Nephron (organoid): Measurements from ENCODE around the gene TBX2.

Experiments
- H3K27ac Mint-ChIP-seq, 3 experiments: 2 replicates each; pipeline ENCODE4 v1.8.0; 2020; ENCODE audit warnings: mixed read lengths in 3 of 3, mild to moderate bottlenecking in 2 of 3, moderate library complexity in 1 of 3
- H3K27me3 Mint-ChIP-seq: 2 replicates; pipeline ENCODE4 v1.8.0; 2021; ENCODE audit warnings: low read depth, mild to moderate bottlenecking, moderate library complexity, mixed read lengths
- H3K36me3 Mint-ChIP-seq: 2 replicates; pipeline ENCODE4 v1.8.0; 2020; ENCODE audit warnings: low read depth, mixed read lengths
- H3K4me1 Mint-ChIP-seq: 2 replicates; pipeline ENCODE4 v1.8.0; 2020; ENCODE audit warnings: mixed read lengths
- H3K4me3 Mint-ChIP-seq, 3 experiments: 2 replicates each; pipeline ENCODE4 v1.8.0; 2020; ENCODE audit warnings: mild to moderate bottlenecking in 3 of 3, mixed read lengths in 3 of 3, moderate library complexity in 2 of 3
- H3K9me3 Mint-ChIP-seq: 2 replicates; pipeline ENCODE4 v1.8.0; 2020; ENCODE audit warnings: mixed read lengths
- TF ChIP-seq, protein P1 (sequence below), 3 experiments: fragments of 200-600 bp; sonication (generic); IDR thresholded peaks; one replicate each; pipeline ENCODE4 v1.5.0; 2021; ENCODE audit warnings: antibody characterized with exemption in 3 of 3; ENCODE audit not compliant: unreplicated experiment in 3 of 3

The TBX2 gene

DNA sequence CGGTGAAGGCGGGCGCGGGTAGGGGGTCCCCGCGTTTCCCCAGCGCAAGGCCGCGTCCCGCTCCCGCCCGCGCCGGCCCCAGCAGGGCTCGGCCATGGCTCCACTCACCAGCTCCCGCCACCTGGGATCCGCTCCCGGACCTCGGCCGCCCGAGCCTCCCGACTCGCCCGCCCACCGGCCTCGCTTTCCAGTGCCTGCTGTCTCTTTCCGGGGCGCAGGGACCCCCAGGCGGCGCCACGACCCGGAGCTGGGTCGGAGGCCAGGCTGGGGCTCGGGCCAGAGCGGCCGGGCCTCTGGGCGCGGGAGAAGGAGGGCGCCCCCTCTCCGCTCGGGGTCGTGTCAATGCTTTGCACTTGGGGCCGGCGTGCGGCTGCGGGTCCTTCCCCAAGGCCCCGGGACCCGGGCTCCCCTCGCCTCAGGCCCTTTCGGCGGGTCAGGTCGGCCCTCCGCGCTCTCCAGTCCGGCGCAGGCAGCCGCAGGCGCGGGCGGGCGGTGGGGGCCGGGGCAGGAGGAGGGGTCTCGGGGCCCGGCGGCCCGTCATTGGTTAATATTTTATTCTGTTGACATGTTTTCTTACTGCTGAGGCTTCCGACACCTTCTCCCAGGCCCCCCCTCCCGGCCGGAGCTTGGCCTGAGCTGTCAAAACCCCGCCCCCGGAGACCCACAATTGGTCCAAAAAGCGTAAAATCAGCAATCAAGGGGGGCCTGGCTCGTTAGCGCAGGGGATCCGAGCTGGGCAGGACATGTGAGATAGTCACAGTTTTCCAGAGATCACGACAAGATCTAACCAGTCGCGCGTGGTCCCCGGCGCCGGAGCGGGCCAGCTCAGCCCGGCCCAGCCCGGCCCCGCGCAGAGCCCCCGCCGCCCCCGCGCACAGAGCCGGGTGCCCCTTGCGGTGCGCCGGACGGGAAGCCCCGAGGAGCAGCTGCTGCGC is at the start of gene TBX2:
Gene TBX2, plus strand, starts transcription at position 713 of the 935 bp plus-strand sequence. CDS start 334 bp downstream, outside the sequence.
- Mint-ChIP-seq H3K4me3 (peak within 1 kb of the TSS; percentile 92 to 99 (median 99)), H3K4me1 (peaks cover 45% of the 10 kb centered on the region), H3K27me3 (peaks cover 71% of the 10 kb centered on the region), H3K9me3 (no peaks in the 10 kb centered on the region), H3K27ac (peak within 1 kb of the TSS; percentile 98 to 99 (median 99)), H3K36me3 (peaks cover 30% of the 10 kb centered on the region)
- TF ChIP-seq, protein P1, sequence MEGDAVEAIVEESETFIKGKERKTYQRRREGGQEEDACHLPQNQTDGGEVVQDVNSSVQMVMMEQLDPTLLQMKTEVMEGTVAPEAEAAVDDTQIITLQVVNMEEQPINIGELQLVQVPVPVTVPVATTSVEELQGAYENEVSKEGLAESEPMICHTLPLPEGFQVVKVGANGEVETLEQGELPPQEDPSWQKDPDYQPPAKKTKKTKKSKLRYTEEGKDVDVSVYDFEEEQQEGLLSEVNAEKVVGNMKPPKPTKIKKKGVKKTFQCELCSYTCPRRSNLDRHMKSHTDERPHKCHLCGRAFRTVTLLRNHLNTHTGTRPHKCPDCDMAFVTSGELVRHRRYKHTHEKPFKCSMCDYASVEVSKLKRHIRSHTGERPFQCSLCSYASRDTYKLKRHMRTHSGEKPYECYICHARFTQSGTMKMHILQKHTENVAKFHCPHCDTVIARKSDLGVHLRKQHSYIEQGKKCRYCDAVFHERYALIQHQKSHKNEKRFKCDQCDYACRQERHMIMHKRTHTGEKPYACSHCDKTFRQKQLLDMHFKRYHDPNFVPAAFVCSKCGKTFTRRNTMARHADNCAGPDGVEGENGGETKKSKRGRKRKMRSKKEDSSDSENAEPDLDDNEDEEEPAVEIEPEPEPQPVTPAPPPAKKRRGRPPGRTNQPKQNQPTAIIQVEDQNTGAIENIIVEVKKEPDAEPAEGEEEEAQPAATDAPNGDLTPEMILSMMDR (IDR thresholded peaks at IDR 0.05; ENCODE audit: unreplicated experiment in 3 of 3), result no peak

DNA sequence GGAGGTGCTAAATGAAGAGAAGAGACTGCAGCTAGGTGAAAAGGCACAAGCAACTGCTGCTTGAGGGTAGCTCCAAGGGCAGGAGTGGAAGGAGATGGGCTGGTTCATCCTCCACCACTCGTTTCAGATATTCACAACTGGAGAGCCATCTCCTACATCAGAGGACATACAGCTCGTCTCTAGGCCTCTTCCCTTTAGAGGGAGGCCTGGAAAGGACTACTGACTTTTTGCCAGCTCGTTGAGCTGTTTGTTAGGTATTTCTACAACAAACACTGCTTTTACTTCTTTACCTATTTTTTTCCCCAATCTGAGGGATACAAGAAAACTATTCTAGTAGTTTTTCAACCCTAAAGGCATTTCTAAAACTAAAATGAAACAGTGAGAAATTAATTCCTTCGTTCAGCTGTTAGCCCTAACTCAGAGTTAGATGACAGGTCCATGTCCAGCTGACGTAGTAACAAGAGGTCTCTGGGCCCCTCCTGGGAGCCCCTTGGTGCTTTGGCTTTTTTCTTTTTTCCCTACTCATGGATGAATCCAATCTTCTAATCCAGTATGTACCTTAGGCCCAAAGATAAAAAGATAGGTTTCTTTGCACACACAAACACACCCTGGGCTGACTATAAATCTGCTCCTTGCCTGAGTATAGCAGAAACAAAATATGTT is 47.8 kb upstream of the TBX2 start:
- Mint-ChIP-seq H3K4me3 (peak overlapping the region in 1 of 3 experiments; percentile 45), H3K36me3 (no peaks in the 10 kb centered on the region), H3K4me1 (peaks cover 69% of the 10 kb centered on the region), H3K27me3 (peaks cover 4% of the 10 kb centered on the region), H3K9me3 (peaks cover 3% of the 10 kb centered on the region), H3K27ac (peak overlapping the region; percentile 89 to 97 (median 96))
- TF ChIP-seq, protein P1 (IDR thresholded peaks at IDR 0.05; ENCODE audit: unreplicated experiment in 3 of 3), result no peak

DNA sequence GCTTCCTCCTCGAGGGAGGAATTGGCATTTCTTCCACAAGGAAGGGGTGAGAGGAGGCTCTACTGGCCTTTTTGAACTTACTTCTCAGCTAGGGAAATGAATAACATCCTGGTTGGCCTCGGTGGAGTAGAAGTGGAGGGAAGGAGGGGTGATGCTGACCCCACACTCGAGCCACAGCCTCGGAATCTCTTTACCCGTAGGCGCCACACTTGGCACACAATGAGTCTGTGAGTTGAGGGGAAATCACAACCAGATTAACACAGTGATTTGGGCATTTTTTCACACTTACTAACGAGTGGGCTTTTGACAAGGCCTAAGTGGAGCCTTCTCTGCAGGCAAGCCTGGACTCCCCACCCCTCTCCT is 47.3 kb upstream of the TBX2 start:
- H3K36me3 Mint-ChIP-seq, result no peaks in the 10 kb centered on the region
- peaks cover 3% of the 10 kb centered on the region for H3K9me3 Mint-ChIP-seq
- peaks cover 4% of the 10 kb centered on the region for H3K27me3 Mint-ChIP-seq
- peak overlapping the region; percentile 89 to 97 (median 96) for H3K27ac Mint-ChIP-seq
- H3K4me1 Mint-ChIP-seq, result peaks cover 67% of the 10 kb centered on the region
- TF ChIP-seq, protein P1 (IDR thresholded peaks at IDR 0.05; ENCODE audit: unreplicated experiment in 3 of 3), result no peak
- H3K4me3 Mint-ChIP-seq, result no peak overlapping the region

DNA sequence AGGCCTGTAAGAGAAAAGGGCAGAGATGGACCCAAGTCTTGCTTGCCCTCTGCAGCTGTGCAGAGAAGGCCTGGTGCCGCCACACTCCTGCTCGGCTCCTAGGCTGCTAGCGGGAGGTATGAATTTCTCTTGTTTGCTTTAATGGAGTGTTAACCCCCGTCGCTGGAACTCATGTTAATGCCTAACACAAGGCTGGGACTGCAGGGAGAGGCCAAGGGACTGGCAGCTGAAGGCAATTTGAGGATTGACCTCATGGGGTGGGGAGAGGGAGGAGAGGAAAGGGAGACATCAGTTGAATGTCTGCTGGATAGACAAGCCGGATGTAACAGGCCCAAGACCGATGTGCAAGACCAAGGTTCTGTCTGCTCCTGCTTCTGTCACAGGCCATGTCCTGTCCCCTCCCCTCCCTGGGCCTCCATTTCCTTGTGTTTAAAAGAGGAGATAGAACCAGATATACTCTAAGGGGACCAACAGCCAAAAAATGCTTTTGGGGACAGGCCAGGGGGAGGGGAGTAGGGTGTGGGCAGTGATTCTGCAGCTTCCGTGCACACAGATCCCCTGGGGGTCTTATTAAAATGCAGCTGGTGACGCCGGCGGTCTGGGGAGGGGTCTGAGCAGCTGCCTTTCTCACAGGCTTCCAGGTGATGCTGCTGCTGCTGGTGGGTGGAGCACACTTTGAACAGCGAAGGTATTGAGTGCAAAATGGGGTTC is 46.7 kb upstream of the TBX2 start:
- Mint-ChIP-seq H3K27me3 (peaks cover 4% of the 10 kb centered on the region), H3K36me3 (no peaks in the 10 kb centered on the region), H3K4me3 (no peak overlapping the region), H3K4me1 (peaks cover 62% of the 10 kb centered on the region), H3K27ac (peak overlapping the region; percentile 89 to 97 (median 96)), H3K9me3 (peaks cover 3% of the 10 kb centered on the region)
- TF ChIP-seq, protein P1 (IDR thresholded peaks at IDR 0.05; ENCODE audit: unreplicated experiment in 3 of 3), result no peak

DNA sequence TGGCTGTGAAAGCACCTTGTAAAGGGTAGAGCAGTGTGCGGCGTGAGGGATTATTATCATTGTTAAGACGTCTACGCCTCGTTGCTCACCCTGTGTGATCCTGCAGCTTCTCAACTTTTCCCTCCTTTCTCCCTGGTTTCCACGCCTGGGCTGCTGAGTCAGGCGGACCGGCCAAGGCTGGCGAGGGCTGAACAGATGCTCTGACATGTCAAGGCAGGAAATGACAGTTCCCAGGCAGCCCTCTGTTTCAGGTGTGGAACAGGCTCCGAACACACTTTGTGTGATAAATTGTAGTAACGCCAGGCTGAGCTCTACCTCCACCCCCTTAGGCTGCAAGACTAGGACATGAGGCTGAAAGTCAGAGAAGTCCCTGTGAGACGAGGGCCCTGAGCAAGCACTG is 46.0 kb upstream of the TBX2 start:
- H3K36me3 Mint-ChIP-seq, result no peaks in the 10 kb centered on the region
- peak overlapping the region; percentile 89 to 97 (median 96) for H3K27ac Mint-ChIP-seq
- H3K9me3 Mint-ChIP-seq, result no peaks in the 10 kb centered on the region
- peaks cover 56% of the 10 kb centered on the region for H3K4me1 Mint-ChIP-seq
- H3K27me3 Mint-ChIP-seq, result peaks cover 4% of the 10 kb centered on the region
- TF ChIP-seq, protein P1 (IDR thresholded peaks at IDR 0.05; ENCODE audit: unreplicated experiment in 3 of 3), result no peak
- H3K4me3 Mint-ChIP-seq, result no peak overlapping the region
